ENCODE results near the gene LRP1B.

- TF ChIP-seq POLR2A (IDR thresholded peaks at IDR 0.05) (no peak), CTCF (IDR thresholded peaks at IDR 0.05) (no peak), POLR2AphosphoS5 (IDR thresholded peaks at IDR 0.05) (no peak)
Observed at GRCh38 chr2:140551287-140551686, 1579.5 kb downstream of the LRP1B start.

All from breast epithelium (tissue), 3 donors.